Activated CD4-positive, CD25-positive, alpha-beta regulatory T cell treated with anti-CD3 and anti-CD28 coated beads, Interleukin-2, amount 50 U/mL, for 24 hours (primary cell): ENCODE results near the gene FMNL2.

Experiments used
- ATAC-seq, 2 donors: fragments of 150-1000 bp; cut with Tn5 transposase; one replicate each; pipeline ENCODE4 v1.10.0; 2021; ENCODE audit warnings: mild to moderate bottlenecking in 1 of 2, moderate library complexity in 1 of 2

The FMNL2 gene

DNA sequence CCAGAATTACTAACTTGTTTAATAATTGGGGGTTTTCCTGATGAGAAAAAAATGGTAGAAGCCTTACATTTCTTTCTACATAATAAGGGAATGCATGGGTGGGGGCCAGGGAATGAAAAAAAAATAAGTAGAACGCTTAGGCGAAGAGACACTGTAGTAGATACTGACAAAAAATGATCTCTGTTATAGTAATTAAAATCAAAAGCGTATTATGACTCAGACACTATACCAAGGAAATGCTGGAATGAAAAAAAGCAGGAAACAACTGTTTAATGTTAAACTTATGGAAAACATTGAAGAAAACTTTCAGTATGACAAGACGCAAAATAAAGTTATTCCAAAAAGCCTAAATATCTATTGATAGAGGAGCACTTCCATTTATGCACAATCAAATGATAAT, 339.4 kb downstream of the FMNL2 start:
- ATAC-seq = no peak

DNA sequence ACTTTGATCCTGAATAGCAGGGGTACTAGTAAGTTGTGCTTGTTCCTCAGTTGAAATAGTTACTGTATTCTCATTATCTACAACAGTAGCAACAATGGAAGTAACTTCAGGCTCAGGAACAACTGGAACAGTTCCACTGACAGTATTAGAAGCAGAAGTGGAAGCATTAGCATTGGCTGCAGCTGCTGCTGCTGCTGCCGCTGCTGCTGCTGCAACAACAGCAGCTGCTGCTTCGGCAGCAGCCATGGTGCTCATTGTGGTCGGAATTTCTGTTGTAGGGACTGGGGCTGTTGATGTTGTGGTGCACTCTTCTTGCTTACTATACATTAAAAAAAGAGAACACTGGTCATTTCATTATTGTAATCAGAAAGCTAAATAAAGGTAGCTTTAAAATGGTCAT, 341.5 kb downstream of the FMNL2 start:
- ATAC-seq = no peak

DNA sequence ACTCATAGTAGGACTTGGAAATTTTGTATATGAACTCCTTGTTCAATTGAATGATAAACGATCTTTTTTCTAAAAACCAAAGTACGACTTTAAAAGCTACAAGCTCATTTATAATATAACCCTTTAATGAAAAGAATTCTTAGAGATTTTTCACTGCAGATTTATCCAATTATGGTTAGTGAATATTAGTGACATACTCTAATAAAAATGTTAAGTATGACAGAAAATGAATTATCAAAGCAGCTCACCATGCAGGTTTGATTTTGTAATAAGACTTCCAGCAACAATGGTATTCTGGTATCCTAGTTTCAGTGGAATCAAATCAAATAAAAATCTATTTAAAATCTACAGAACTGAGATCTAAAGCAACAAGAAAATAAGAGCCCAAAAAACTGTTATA, 343.8 kb downstream of the FMNL2 start:
- no peak for ATAC-seq

DNA sequence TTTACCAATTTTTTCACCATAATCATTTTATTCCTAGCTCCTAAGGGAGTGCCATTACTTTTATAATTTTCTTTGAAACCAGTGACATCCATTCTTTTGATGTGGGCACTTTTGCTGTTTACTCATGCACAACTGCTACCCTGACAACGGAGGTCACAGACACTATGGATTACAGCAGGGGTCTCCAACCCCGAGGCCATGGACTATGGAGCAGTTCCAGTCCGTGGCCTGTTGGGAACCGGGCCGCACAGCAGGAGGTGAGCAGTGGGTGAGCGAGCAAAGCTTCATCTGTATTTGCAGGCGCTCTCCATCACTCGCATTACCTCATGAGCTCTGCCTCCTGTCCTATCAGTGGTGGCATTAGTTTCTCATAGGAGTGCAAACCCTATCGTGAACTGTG, 347.7 kb downstream of the FMNL2 start:
- no peak for ATAC-seq

DNA sequence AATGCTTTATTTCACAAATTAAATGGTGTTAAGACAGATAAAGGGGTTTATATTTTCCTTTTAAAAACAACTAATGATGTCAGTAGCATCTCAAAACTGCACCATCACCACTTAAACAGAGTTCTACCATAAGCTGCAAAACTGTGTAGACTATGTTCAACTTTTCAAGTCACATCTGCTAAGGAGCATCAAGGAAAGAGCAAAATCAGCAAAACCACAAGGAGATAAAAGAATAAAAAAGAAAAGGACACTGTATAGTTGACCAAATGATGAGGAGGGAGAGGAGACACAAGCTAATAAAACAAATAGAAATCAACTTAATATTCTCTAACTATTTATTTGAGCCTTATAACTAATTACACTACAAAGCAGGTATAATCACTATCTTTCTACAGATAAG, 348.4 kb downstream of the FMNL2 start:
- no peak for ATAC-seq

DNA sequence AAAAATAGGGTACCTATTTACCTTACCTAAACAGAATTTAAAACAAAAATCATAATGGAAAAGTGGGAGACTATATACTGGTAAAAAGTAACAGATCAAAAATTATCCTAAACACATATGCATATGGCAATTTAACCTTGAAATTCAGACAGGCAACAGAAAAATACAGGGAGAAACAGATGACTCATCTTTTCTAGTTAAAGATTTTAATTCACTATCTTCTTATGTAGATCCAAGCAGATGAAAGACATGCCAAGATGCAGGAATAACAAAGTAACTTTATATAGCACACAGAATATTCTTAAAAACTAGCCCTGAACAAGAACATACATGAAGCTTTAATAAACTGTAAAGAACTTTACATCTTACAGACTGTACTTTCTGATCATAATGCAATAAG, 351.3 kb downstream of the FMNL2 start:
- ATAC-seq = no peak

DNA sequence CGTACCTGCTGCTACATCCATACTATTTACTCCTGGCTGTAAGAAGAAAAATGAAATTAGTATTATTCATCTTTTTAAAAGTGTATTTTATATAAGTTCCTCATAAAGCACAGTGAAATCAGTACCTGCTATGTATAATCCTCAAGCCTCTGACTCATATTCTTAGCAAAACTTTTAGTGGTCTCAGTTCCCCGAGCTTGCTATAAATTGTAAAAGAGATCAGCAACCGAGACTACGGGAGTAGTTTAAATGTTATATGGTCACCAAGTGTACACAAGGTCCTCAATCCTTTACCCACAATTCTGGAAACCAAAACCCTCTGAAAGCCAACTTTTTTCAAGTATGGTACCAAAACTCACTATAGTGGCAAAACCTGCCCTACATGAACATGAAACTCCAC, 358.1 kb downstream of the FMNL2 start:
- peak; percentile 64 to 71 for ATAC-seq

DNA sequence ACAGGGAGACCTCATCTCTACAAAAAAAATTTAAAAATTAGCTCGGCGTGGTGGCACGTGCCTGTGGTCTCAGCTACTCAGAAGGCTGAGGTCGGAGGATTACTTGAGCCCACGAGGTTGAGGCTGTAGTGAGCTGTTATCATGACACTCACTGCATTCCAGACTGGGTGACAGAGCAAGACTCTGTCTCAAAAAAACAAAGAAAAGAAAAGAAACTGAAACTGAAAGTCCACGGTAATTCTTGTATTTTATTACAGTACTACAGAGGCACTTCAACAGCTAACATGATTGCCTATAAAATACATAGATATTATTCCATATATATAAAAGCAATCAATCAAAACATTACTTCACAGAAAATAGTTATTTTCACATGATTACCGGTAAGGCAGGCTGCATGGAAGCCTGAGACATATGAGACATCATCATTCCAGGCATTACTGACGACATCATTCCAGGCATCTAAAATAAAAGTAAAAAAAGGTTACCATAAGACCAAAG, 359.2 kb downstream of the FMNL2 start:
- ATAC-seq = peak; percentile 91 to 92

DNA sequence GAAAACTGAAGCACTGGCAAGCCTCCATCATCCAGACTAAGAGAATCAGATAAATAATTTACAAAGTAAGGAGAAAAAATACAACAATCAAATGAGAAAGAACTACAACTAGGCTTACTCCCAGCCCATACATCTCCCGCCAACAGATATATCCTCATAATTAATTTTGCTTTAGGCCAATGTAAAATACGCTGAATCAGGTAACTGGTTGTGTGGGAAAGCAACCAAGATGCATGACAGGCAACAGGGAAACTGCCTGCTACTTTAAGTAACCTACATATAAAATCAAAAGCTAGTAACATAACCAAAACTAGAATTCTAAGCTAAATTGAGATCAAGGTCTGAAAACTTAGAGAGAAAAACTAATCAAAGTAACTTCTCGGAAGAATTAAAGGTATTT, 360.8 kb downstream of the FMNL2 start:
- no peak for ATAC-seq

DNA sequence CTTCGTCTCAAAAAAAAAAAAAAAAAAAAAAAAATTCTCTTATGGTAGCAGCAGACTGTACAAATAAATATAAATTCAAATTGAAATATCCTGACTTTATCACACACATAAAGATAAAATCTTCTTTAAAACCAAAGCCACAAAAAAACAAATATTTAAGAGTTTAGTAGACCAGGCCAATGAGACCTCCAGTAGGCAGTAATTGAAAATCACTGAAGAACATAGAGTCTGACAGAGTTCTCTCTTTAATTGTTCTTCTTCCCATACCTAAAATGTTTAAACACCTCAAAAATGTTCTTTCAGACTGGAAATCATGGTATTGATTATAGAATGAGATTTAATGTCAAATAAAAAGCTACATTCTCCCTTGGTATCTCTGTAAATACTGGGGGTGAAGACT, 361.5 kb downstream of the FMNL2 start:
- ATAC-seq = no peak
